GM12873 (cell line): ENCODE results near the gene RDH16.

Source experiments
- TF ChIP-seq, protein P1 (sequence below): IDR thresholded peaks from 2 replicates; pipeline ENCODE4 v1.5.1; 2012; ENCODE audit warnings: low read depth, mild to moderate bottlenecking, moderate library complexity, low read length, control low read depth; ENCODE audit not compliant: insufficient read depth; ENCODE audit errors: missing control alignments

RDH16 gene

DNA sequence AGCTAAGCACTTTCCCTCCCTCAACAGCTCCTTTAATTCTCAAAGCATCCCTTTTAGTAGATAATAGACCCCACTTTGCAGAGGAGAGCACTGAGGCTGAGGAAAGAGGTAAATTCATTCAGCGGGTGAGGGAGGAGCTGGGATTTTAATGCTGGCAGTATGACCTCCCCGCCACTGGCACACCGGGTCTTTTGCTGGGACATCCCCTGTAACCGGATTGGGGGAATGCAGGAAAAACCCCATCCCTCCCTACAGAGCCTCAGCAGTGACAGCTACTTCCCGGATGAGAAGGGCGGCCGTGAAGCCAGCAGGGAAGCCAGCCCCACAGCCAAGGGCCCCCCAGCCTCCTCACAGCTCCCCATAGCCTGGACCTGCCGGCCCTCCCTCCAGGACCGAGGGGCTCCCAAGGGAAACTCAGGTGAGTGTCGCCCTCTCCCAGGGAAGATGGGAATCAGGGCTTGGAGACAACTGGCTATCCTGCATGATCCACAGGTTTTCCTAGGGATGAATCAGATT lies 36.9 kb upstream of the RDH16 start:
- TF ChIP-seq, protein P1, sequence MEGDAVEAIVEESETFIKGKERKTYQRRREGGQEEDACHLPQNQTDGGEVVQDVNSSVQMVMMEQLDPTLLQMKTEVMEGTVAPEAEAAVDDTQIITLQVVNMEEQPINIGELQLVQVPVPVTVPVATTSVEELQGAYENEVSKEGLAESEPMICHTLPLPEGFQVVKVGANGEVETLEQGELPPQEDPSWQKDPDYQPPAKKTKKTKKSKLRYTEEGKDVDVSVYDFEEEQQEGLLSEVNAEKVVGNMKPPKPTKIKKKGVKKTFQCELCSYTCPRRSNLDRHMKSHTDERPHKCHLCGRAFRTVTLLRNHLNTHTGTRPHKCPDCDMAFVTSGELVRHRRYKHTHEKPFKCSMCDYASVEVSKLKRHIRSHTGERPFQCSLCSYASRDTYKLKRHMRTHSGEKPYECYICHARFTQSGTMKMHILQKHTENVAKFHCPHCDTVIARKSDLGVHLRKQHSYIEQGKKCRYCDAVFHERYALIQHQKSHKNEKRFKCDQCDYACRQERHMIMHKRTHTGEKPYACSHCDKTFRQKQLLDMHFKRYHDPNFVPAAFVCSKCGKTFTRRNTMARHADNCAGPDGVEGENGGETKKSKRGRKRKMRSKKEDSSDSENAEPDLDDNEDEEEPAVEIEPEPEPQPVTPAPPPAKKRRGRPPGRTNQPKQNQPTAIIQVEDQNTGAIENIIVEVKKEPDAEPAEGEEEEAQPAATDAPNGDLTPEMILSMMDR, result no peak

DNA sequence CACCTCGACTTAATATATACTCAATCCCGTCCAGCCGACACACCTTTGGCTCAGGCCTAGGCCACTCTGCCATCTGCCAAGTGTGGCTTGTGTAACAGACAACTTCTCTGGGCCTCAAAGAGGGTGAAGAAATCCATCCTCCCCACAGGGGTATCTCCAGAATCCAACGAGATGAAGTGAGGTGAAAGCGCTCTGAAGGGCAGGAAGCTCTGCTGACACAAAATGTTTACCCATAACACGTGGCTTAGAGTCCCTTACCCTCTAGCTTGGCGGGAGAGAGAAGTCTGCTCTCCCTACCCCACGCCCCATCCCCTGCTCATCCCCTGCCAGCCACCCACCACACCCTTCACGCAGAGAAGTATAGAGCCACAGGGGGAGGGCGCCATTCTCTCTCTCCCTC lies 35.9 kb upstream of the RDH16 start:
- TF ChIP-seq, protein P1, result no peak

DNA sequence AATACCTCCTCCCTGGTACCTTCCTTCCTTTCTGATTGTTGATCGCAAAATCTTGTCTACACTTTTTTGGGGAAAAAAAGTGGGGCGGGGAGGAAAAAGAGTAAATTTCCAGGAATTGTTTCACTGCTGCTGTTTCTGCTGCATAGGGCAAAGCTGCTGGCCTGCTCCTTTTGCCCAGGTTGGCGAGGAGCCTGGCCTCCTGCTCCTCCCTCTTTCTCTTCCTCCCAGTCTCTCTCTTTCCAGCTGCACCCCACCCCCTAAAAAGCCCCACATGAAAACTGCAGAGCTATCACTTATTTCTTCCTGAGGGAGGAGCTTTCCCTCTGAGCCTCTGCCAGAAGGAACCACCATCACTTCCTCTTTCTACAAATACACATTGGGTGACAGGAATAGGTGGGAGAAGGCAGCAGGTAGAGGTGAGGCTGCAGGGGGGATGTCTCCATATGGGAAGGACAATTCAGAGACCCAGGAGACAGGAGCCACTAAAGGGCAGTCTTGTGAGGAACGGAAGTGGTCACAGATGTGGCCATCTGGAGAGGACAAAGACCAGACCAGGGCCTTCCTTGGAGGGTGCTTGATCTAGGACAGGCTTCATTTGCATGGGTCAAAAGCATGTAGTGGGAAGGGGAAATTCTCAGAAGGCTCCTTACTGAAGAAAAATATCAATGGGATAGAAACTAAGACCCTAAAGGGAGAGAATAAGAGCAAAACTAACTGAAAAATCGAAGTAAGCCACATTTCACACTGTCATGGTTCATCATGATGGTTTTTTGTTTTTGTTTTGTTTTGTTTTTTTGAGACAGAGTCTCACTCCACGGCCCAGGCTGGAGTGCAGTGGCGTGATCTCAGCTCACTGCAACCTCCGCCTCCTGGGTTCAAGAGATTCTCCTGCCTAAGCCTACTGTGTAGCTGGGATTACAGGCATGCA lies 34.2 kb upstream of the RDH16 start:
- TF ChIP-seq, protein P1, result no peak

DNA sequence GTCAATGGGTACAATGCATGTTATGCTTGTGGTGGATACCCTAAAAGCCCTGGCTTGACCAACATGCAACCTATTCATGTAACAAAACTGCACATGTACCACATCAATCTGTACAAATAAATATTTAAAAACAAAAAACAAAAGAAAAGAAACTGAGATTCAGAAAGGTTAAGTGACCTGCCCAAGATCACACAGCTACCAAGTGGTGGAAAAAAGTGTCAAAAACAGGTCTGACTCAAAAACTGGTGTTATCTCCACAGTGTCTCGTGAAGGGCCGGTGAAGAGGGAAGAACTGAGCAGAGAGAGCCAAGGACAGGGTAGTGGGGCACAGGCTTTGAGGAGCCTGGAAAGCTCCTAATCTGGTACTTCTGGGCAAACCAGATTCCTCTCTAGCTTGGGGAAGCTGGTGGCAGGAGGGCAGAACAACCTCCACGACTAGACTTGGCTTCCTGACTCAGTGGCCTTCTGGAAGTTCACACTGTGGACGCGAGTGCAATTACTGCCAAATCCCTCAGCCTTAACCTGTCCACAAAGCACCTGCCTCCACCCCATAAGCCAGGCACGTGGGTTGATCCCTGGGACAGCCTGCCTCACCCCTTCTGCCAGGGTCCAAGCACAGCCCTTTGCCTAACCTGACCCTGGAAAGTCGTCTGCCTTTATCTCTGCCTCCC lies 33.4 kb upstream of the RDH16 start:
- TF ChIP-seq, protein P1, result no peak

DNA sequence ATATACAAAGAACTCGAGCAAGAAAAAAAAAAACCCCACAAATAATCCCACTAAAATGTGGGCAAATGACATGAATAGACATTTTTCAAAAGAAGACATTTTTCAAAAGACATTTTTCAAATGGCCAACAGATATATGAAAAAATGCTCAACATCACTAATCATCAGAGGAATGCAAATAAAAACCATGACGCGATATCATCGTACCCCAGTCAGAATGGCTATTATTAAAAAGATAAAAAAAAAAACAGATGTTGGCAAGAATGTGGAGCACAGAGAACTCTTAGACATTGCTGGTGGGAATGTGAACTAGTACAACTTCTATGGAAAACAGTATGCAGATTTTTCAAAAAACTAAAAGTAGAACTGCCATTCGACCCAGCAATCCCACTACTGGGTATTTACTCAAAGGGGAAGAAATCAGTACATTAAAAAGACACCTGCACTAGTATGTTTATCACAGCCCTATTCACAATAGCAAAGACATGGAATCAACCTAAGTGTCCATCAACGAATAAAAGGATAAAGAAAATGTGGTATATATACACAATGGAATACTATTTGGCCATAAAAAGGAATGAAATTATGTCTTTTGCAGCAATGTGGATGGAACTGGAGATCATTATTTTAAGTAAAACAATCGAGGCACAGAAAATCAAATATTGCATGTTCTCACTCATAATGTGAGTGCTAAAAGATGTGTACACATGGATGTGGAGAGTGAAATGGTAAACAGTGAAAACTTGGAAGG lies 32.6 kb upstream of the RDH16 start:
- TF ChIP-seq, protein P1, result no peak

DNA sequence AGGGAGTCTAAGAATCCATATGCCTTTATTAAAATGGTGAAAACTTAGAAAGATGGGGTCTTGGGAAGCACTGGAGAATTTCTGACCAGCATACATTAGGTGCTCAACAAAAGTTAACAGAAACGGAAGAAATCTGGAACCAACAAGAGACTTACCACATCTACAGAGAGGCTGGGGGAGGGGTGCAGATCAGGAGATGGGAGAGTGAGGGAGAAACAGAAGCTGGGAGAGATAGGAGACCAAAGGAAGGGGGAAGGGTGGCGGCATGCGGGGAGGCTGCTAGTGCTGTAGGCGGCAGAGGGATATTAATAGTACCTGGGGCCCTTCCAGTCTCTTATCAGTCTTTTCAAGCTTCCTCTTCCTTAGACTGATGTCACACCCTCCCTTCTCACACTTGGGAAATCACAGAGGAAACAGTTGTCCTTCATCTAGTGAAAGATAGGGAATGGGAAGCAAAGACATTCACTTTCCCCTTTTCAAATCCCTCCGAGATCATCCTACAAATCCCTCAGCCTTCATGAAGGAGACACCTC lies 30.9 kb upstream of the RDH16 start:
- TF ChIP-seq, protein P1, result no peak
